DOHH2 (cell line): Measurements from ENCODE around the gene CD209.

Experiments used
- H3F3A ChIP-seq: fragments of 200-600 bp; sonication (generic), shearing (Covaris generic); 2 replicates; pipeline ENCODE4 v1.6.0; 2016; ENCODE audit warnings: antibody characterized with exemption, mild to moderate bottlenecking; ENCODE audit not compliant: control insufficient read depth, insufficient read depth
- H3K27ac ChIP-seq: fragments of 200-600 bp; sonication (generic); 2 replicates; pipeline ENCODE4 v1.5.1; 2014; ENCODE audit warnings: low read depth, mild to moderate bottlenecking, low read length, moderate library complexity
- H3K27me3 ChIP-seq: fragments of 200-600 bp; sonication (generic); 2 replicates; pipeline ENCODE4 v1.6.1; 2014; ENCODE audit warnings: mild to moderate bottlenecking, low read length, mixed read lengths; ENCODE audit not compliant: control insufficient read depth
- H3K36me3 ChIP-seq: fragments of 200-600 bp; sonication (generic); 2 replicates; pipeline ENCODE4 v1.6.1; 2014; ENCODE audit warnings: mild to moderate bottlenecking, low read length, moderate library complexity, mixed read lengths; ENCODE audit not compliant: control insufficient read depth
- H3K4me1 ChIP-seq: fragments of 200-600 bp; sonication (generic); 2 replicates; pipeline ENCODE4 v1.6.1; 2014; ENCODE audit warnings: mild to moderate bottlenecking, low read length, mixed read lengths; ENCODE audit not compliant: control insufficient read depth
- H3K4me2 ChIP-seq: fragments of 200-600 bp; sonication (generic); 2 replicates; pipeline ENCODE4 v1.6.0; 2014; ENCODE audit warnings: mild to moderate bottlenecking, low read length, moderate library complexity
- H3K4me3 ChIP-seq: fragments of 200-600 bp; sonication (generic); 2 replicates; pipeline ENCODE4 v1.5.1; 2014; ENCODE audit warnings: mild to moderate bottlenecking, low read length, mixed read lengths
- H3K79me2 ChIP-seq: fragments of 200-600 bp; sonication (generic); 2 replicates; pipeline ENCODE4 v1.6.1; 2014; ENCODE audit warnings: mild to moderate bottlenecking, low read length, mixed read lengths; ENCODE audit not compliant: control insufficient read depth
- H3K9me2 ChIP-seq: fragments of 200-600 bp; sonication (generic); replicated peaks from 2 replicates; pipeline ENCODE4 v1.6.1; 2014; ENCODE audit warnings: mild to moderate bottlenecking, low read length, mixed read lengths; ENCODE audit not compliant: control insufficient read depth
- H3K9me3 ChIP-seq: fragments of 200-600 bp; sonication (generic); 2 replicates; pipeline ENCODE4 v1.6.1; 2014; ENCODE audit warnings: antibody characterized with exemption, low read length, mixed read lengths; ENCODE audit not compliant: control insufficient read depth, insufficient read depth
- H4K20me1 ChIP-seq: fragments of 200-600 bp; sonication (generic); 2 replicates; pipeline ENCODE4 v1.6.0; 2014; ENCODE audit warnings: low read depth, mild to moderate bottlenecking, antibody characterized with exemption, low read length, moderate library complexity; ENCODE audit not compliant: control insufficient read depth, insufficient read depth
- CTCF ChIP-seq: fragments of 200-600 bp; sonication (generic); IDR thresholded peaks from one replicate; pipeline ENCODE4 v1.5.1; 2014; ENCODE audit warnings: antibody characterized with exemption, mild to moderate bottlenecking, low read depth, low read length; ENCODE audit not compliant: poor library complexity, severe bottlenecking
- EZH2phosphoT487 ChIP-seq: fragments of 200-600 bp; sonication (generic); IDR thresholded peaks from 2 replicates; pipeline ENCODE4 v1.6.1; 2017; ENCODE audit warnings: borderline replicate concordance, mild to moderate bottlenecking, antibody characterized with exemption, low read length, moderate library complexity, mixed read lengths

CD209 gene

DNA sequence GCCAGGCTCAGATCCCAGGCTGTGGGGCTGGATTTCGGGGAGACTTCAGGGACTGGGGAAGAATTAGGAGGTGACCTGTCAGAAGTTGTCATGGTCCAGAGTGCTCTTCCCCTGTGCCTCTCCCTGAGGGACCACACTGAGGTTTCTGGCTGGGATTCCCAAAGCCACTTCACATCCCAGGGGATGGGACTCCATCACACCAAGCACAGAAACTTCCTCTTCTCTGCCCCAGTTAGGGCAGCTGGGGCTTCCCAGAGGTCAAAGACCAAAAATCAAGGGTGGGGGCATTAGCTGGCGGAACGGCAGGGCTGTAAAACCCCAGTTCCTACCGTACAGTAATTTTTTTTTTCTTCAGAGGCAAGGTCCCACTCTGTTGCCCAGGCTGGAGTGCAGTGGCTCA, 52.8 kb downstream of the CD209 start:
- Histone ChIP-seq H3F3A (no peaks in the 10 kb centered on the region), H3K4me1 (peaks cover 4% of the 10 kb centered on the region), H3K9me3 (no peaks in the 10 kb centered on the region), H3K79me2 (no peaks in the 10 kb centered on the region), H3K36me3 (no peaks in the 10 kb centered on the region), H3K27ac (no peak overlapping the region), H3K4me2 (no peak overlapping the region), H3K27me3 (peaks cover 43% of the 10 kb centered on the region), H3K4me3 (no peak overlapping the region), H4K20me1 (no peaks in the 10 kb centered on the region), H3K9me2 (no peaks in the 10 kb centered on the region)
- TF ChIP-seq EZH2phosphoT487, result no peak
- no peak for TF ChIP-seq CTCF

DNA sequence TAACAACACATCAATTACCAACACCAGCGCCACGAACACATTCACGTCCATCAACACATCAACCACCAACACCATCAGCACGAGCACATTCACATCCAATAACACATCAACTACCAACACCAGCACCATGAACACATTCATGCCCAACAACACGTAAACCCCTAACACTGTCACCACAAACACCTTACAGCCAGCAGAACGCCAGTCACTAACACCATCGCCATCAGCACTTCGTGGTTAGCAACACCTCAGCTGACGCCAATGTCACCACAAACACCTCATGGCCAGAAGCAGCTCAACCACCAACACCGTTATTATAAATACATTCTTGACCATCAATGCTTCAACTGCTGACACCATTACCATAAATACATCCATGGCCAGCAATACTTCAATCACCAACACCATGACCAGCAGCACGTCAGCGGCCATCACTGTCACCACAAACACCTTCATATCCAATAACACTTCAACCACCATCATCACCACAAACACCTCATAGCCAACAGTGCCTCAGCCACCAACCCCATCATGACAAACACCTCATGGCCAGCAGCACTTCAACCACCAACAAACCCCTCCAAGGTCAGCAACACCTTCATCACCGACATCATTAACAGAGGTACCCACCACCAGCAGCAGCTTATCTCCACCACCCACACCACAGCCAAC, 54.8 kb downstream of the CD209 start:
- H4K20me1 ChIP-seq, result no peaks in the 10 kb centered on the region
- no peaks in the 10 kb centered on the region for H3K9me2 ChIP-seq
- H3K27me3 ChIP-seq, result peaks cover 24% of the 10 kb centered on the region
- H3K79me2 ChIP-seq, result no peaks in the 10 kb centered on the region
- H3K4me3 ChIP-seq, result no peak overlapping the region
- H3K36me3 ChIP-seq, result no peaks in the 10 kb centered on the region
- H3K4me1 ChIP-seq, result no peaks in the 10 kb centered on the region; the same call in 1 of the 2 replicates
- TF ChIP-seq CTCF (no peak), EZH2phosphoT487 (no peak)
- no peak overlapping the region for H3K27ac ChIP-seq
- no peaks in the 10 kb centered on the region for H3K9me3 ChIP-seq
- H3F3A ChIP-seq, result no peaks in the 10 kb centered on the region
- H3K4me2 ChIP-seq, result no peak overlapping the region

GRCh38 chr19:7691497-7691896, 55.8 kb downstream of the CD209 start:
- Histone ChIP-seq H3K79me2 (no peaks in the 10 kb centered on the region), H3K36me3 (no peaks in the 10 kb centered on the region)

More at GRCh38 chr19:7691497-7691896, 55.8 kb downstream of the CD209 start:
- no peaks in the 10 kb centered on the region for H3K9me2 ChIP-seq
- no peak for TF ChIP-seq CTCF
- H3K4me3 ChIP-seq, result no peak overlapping the region
- no peaks in the 10 kb centered on the region; the same call in 1 of the 2 replicates for H3K4me1 ChIP-seq
- no peak overlapping the region for H3K27ac ChIP-seq
- no peaks in the 10 kb centered on the region for H3K9me3 ChIP-seq
- no peak overlapping the region for H3K4me2 ChIP-seq
- no peaks in the 10 kb centered on the region for H4K20me1 ChIP-seq
- H3F3A ChIP-seq, result no peaks in the 10 kb centered on the region
- H3K27me3 ChIP-seq, result peaks cover 13% of the 10 kb centered on the region
